SK-N-SH treated with all-trans-retinoic acid at 6 μM for 48 hours (cell line): ENCODE measurements around the gene RNF145.
A peak's percentile ranks its signal among the peaks of the same experiment; 100 is the strongest.

Experiments used
- ATAC-seq: fragments of 200-7000 bp; cut with Tn5 transposase; 3 replicates; pipeline ENCODE4 v1.9.1; 2020; ENCODE audit warnings: mild to moderate bottlenecking, moderate library complexity
- BACH2 ChIP-seq: fragments of 250-450 bp; sonication (Bioruptor Pico); IDR thresholded peaks from 2 replicates; pipeline ENCODE4 v1.9.0; 2021; ENCODE audit warnings: mild to moderate bottlenecking, borderline replicate concordance
- CREB5 ChIP-seq: fragments of 250-450 bp; sonication (Bioruptor Pico); IDR thresholded peaks from 2 replicates; pipeline ENCODE4 v1.5.1; 2020; ENCODE audit warnings: low read depth, mild to moderate bottlenecking, moderate library complexity
- CSDC2 ChIP-seq: fragments of 250-450 bp; sonication (Bioruptor Pico); IDR thresholded peaks from 2 replicates; pipeline ENCODE4 v1.5.0; 2020; ENCODE audit warnings: mild to moderate bottlenecking, moderate library complexity
- CSRNP3 ChIP-seq: fragments of 250-450 bp; sonication (Bioruptor Pico); IDR thresholded peaks from 2 replicates; pipeline ENCODE4 v1.5.1; 2021; ENCODE audit warnings: mild to moderate bottlenecking, moderate library complexity
- ISL1 ChIP-seq: fragments of 250-450 bp; sonication (Bioruptor Pico); IDR thresholded peaks from 2 replicates; pipeline ENCODE4 v2.1.2; 2022; ENCODE audit warnings: mild to moderate bottlenecking, moderate library complexity
- PATZ1 ChIP-seq: fragments of 250-450 bp; sonication (Bioruptor Pico); IDR thresholded peaks from 2 replicates; pipeline ENCODE4 v1.8.0; 2020; ENCODE audit warnings: mild to moderate bottlenecking, moderate library complexity, borderline replicate concordance
- POU6F1 ChIP-seq: fragments of 250-450 bp; sonication (Bioruptor Pico); IDR thresholded peaks from 2 replicates; pipeline ENCODE4 v1.8.0; 2021; ENCODE audit warnings: low read depth, mild to moderate bottlenecking, moderate library complexity, borderline replicate concordance
- PPARA ChIP-seq: fragments of 250-450 bp; sonication (Bioruptor Pico); IDR thresholded peaks from 2 replicates; pipeline ENCODE4 v1.5.0; 2020; ENCODE audit warnings: mild to moderate bottlenecking, borderline replicate concordance
- SNAI2 ChIP-seq: fragments of 250-450 bp; sonication (Bioruptor Pico); IDR thresholded peaks from 2 replicates; pipeline ENCODE4 v1.5.0; 2020; ENCODE audit warnings: mild to moderate bottlenecking, moderate library complexity
- TOX ChIP-seq: fragments of 250-450 bp; sonication (Bioruptor Pico); IDR thresholded peaks from 2 replicates; pipeline ENCODE4 v1.8.0; 2021; ENCODE audit warnings: mild to moderate bottlenecking, moderate library complexity, borderline replicate concordance
- TSHZ2 ChIP-seq: fragments of 250-450 bp; sonication (Bioruptor Pico); IDR thresholded peaks from 2 replicates; pipeline ENCODE4 v1.5.0; 2020; ENCODE audit warnings: mild to moderate bottlenecking, moderate library complexity
- ZC3H10 ChIP-seq: fragments of 250-450 bp; sonication (Bioruptor Pico); IDR thresholded peaks from 2 replicates; pipeline ENCODE4 v1.5.1; 2021; ENCODE audit warnings: mild to moderate bottlenecking, moderate library complexity
- ZFP3 ChIP-seq: fragments of 250-450 bp; sonication (Bioruptor Pico); IDR thresholded peaks from 2 replicates; pipeline ENCODE4 v1.5.0; 2020; ENCODE audit warnings: mild to moderate bottlenecking, moderate library complexity
- ZFP30 ChIP-seq: fragments of 450-650 bp; formaldehyde crosslinking; IDR thresholded peaks from 2 replicates; pipeline ENCODE4 v1.5.0; 2022; ENCODE audit warnings: mild to moderate bottlenecking, moderate library complexity
- ZNF565 ChIP-seq: fragments of 450-650 bp; formaldehyde crosslinking; conservative IDR thresholded peaks from 2 replicates; pipeline ENCODE4 v1.5.0; 2020; ENCODE audit warnings: low read depth, mild to moderate bottlenecking, moderate library complexity

RNF145 gene

GRCh38 chr5:159209438-159210209, at the start of gene RNF145:
Gene RNF145 (minus strand): TSS chr5:159209553. CDS start chr5:159203617, 5,936 bp downstream.
- peak; percentile 48 for ATAC-seq
- TF ChIP-seq TOX (no peak), SNAI2 (CRISPR knock-in tag) (0 out of 2 replicates have a peak, but pooled peaks have one; percentile 39)

- TF ChIP-seq ZFP30 (CRISPR knock-in tag): no peak
- no peak for TF ChIP-seq CSRNP3
- no peak for TF ChIP-seq SNAI2 (CRISPR knock-in tag)
- no peak for TF ChIP-seq TSHZ2 (CRISPR knock-in tag)
- no peak for TF ChIP-seq PPARA (CRISPR knock-in tag)
- no peak for TF ChIP-seq TOX
- TF ChIP-seq CSDC2 (CRISPR knock-in tag): no peak
- no peak for TF ChIP-seq PATZ1 (CRISPR knock-in tag)
- TF ChIP-seq ZC3H10 (CRISPR knock-in tag): no peak
- no peak for TF ChIP-seq ZNF565 (CRISPR knock-in tag)
- TF ChIP-seq POU6F1: no peak
- TF ChIP-seq ISL1: no peak
- no peak for TF ChIP-seq CREB5 (CRISPR knock-in tag)
- ATAC-seq: no peak
Measured at GRCh38 chr5:159258361-159258760, 49.0 kb upstream of the RNF145 start.

GRCh38 chr5:159257629-159258283, 48.4 kb upstream of the RNF145 start:
- no peak for ATAC-seq
- no peak for TF ChIP-seq BACH2 (CRISPR knock-in tag)
- no peak for TF ChIP-seq PPARA (CRISPR knock-in tag)
- TF ChIP-seq TSHZ2 (CRISPR knock-in tag): no peak
- no peak for TF ChIP-seq POU6F1
- TF ChIP-seq CSRNP3: no peak
- TF ChIP-seq ZC3H10 (CRISPR knock-in tag): no peak
- no peak for TF ChIP-seq ZFP3 (CRISPR knock-in tag)
- TF ChIP-seq TOX: no peak
- no peak for TF ChIP-seq CREB5 (CRISPR knock-in tag)
